IMR-90 (cell line): Measurements from ENCODE around the gene ERH. TPM values are rescaled to one million over a fixed set of nuclear protein-coding genes. Genes with fewer than 3 reads are reported as not detected.

Experiments used
- ATAC-seq: fragments of 200-7000 bp; cut with Tn5 transposase; 2 replicates; pipeline ENCODE4 v1.9.1; 2020; ENCODE audit warnings: low read depth, mild to moderate bottlenecking, moderate library complexity
- BruUV-seq: library from RNA; stranded (reverse); fragments of 400-500 nt; replicated peaks from 2 replicates; lab custom pipeline; 2021; lab: Mats Ljungman, UMichigan
- CTCF ChIA-PET: fragments of 300-600 bp; formaldehyde crosslinking; extraction: SDS; loops from one replicate; lab custom pipeline; 2021; ENCODE audit warnings: antibody characterized with exemption; lab: Yijun Ruan, JAX
- POLR2A ChIA-PET: fragments of 300-600 bp; sonication (Branson Sonifier 250); formaldehyde crosslinking; loops from one replicate; lab custom pipeline; 2022; ENCODE audit warnings: antibody characterized with exemption; ENCODE audit not compliant: unreplicated experiment; lab: Charles Lee
- DNase-seq: peaks from one replicate; pipeline ENCODE4 v3.0.0; 2013
- H2AFZ ChIP-seq: replicated peaks from 2 replicates; pipeline ENCODE3; 2013; ENCODE audit warnings: low read length, mild to moderate bottlenecking; ENCODE audit not compliant: poor library complexity
- H2AK5ac ChIP-seq: 2 replicates; pipeline ENCODE4 v1.6.1; 2013; ENCODE audit warnings: low read depth, low read length, inconsistent platforms
- H2AK9ac ChIP-seq: replicated peaks from 2 replicates; pipeline ENCODE3; 2013; ENCODE audit warnings: mild to moderate bottlenecking, low read depth, low read length, moderate library complexity; ENCODE audit not compliant: poor library complexity
- H2BK120ac ChIP-seq: 2 replicates; pipeline ENCODE4 v1.6.1; 2013; ENCODE audit warnings: low read depth, low read length, inconsistent platforms
- H2BK15ac ChIP-seq: 3 replicates; pipeline ENCODE4 v1.6.1; 2013; ENCODE audit warnings: low read depth, low read length, inconsistent platforms
- H2BK20ac ChIP-seq: 2 replicates; pipeline ENCODE4 v1.6.1; 2013; ENCODE audit warnings: low read depth, mild to moderate bottlenecking, inconsistent platforms, low read length, moderate library complexity
- H2BK5ac ChIP-seq: 2 replicates; pipeline ENCODE4 v1.6.1; 2013; ENCODE audit warnings: mild to moderate bottlenecking, low read depth, low read length, inconsistent platforms; ENCODE audit not compliant: poor library complexity, severe bottlenecking
- H3K14ac ChIP-seq: replicated peaks from 2 replicates; pipeline ENCODE4 v1.6.1; 2013; ENCODE audit warnings: low read depth, low read length, inconsistent platforms
- H3K18ac ChIP-seq: 2 replicates; pipeline ENCODE4 v1.6.1; 2013; ENCODE audit warnings: low read depth, low read length, control low read depth
- H3K23ac ChIP-seq: 2 replicates; pipeline ENCODE4 v1.6.1; 2013; ENCODE audit warnings: low read depth, low read length, inconsistent platforms
- H3K27ac ChIP-seq: 2 replicates; pipeline ENCODE4 v1.5.1; 2013; ENCODE audit warnings: mild to moderate bottlenecking, control low read depth, low read length; ENCODE audit not compliant: insufficient read depth
- H3K27me3 ChIP-seq: 2 replicates; pipeline ENCODE4 v1.6.1; 2013; ENCODE audit warnings: low read length; ENCODE audit not compliant: control insufficient read depth, insufficient read depth
- H3K36me3 ChIP-seq: 2 replicates; pipeline ENCODE4 v1.6.1; 2013; ENCODE audit warnings: low read length, mixed read lengths; ENCODE audit not compliant: control insufficient read depth, insufficient read depth
- H3K4ac ChIP-seq: 2 replicates; pipeline ENCODE4 v1.6.1; 2013; ENCODE audit warnings: low read depth, low read length, inconsistent platforms
- H3K4me1 ChIP-seq: 2 replicates; pipeline ENCODE4 v1.6.1; 2013; ENCODE audit warnings: low read length, mixed read lengths; ENCODE audit not compliant: control insufficient read depth, insufficient read depth
- H3K4me2 ChIP-seq: 2 replicates; pipeline ENCODE4 v1.6.1; 2013; ENCODE audit warnings: low read depth, mild to moderate bottlenecking, control low read depth, low read length, moderate library complexity
- H3K4me3 ChIP-seq: 2 replicates; pipeline ENCODE4 v1.5.1; 2013; ENCODE audit warnings: low read depth, mild to moderate bottlenecking, control low read depth, low read length, moderate library complexity; ENCODE audit not compliant: insufficient read depth
- H3K56ac ChIP-seq: 2 replicates; pipeline ENCODE4 v1.6.1; 2013; ENCODE audit warnings: low read length, inconsistent platforms; ENCODE audit not compliant: insufficient read depth; ENCODE audit errors: extremely low read depth
- H3K79me1 ChIP-seq, 2 experiments: 2 replicates each; pipeline ENCODE4 v1.6.1; 2013; ENCODE audit warnings: low read length in 2 of 2, inconsistent platforms in 1 of 2, low read depth in 1 of 2
- H3K9ac ChIP-seq: 2 replicates; pipeline ENCODE4 v1.6.1; 2013; ENCODE audit warnings: low read depth, low read length, control low read depth
- H3K9me1 ChIP-seq: 2 replicates; pipeline ENCODE4 v1.6.1; 2013; ENCODE audit warnings: low read length, inconsistent platforms; ENCODE audit not compliant: insufficient read depth
- H3K9me3 ChIP-seq: 2 replicates; pipeline ENCODE4 v1.6.1; 2013; ENCODE audit warnings: low read length; ENCODE audit not compliant: control insufficient read depth, insufficient read depth
- H4K20me1 ChIP-seq: 2 replicates; pipeline ENCODE4 v1.6.1; 2013; ENCODE audit warnings: low read length, inconsistent platforms; ENCODE audit not compliant: insufficient read depth
- H4K5ac ChIP-seq: 2 replicates; pipeline ENCODE4 v1.6.1; 2013; ENCODE audit warnings: mild to moderate bottlenecking, low read depth, low read length, control low read depth
- H4K8ac ChIP-seq, 2 experiments: 2 replicates each; pipeline ENCODE4 v1.6.1; 2013; ENCODE audit warnings: low read depth in 2 of 2, low read length in 2 of 2, control low read depth in 1 of 2, inconsistent platforms in 1 of 2
- H4K91ac ChIP-seq: 2 replicates; pipeline ENCODE4 v1.6.1; 2013; ENCODE audit warnings: low read depth, low read length, inconsistent platforms; ENCODE audit not compliant: insufficient read depth
- RAD21 ChIP-seq: IDR thresholded peaks from 2 replicates; pipeline ENCODE4 v1.6.1; 2012; ENCODE audit warnings: low read length, improper control_type of control experiment
- WGBS, 2 experiments: methylation state at CpG; one replicate each; pipeline versions ENCODE4 v1.1.5 to v1.1.7; 2013; ENCODE audit warnings: missing lambda C conversion rate in 2 of 2; ENCODE audit not compliant: insufficient read length in 1 of 2; ENCODE audit errors: extremely low coverage in 2 of 2; 5-methylcytosine and 5-hydroxymethylcytosine counted together
- dilution Hi-C: fragments of 300-500 bp; cut with HindIII; formaldehyde crosslinking; loops from one replicate; pipeline ENCODE4 v1.14.3; 2018; ENCODE audit warnings: low sequenced_read_pairs; ENCODE audit not compliant: unreplicated experiment
- in situ Hi-C: fragments of 300-500 bp; cut with MboI; formaldehyde crosslinking; loops from 3 replicates; pipeline ENCODE4 v1.14.3; 2019; ENCODE audit warnings: low sequenced_read_pairs, inconsistent platforms, mixed read lengths
- intact Hi-C: fragments of 100-400 bp; cut with micrococcal nuclease; formaldehyde crosslinking; loops from 2 replicates; pipeline ENCODE4 v1.10.0; 2022
- polyA plus RNA-seq, 3 experiments: library from polyadenylated mRNA; depleted of rRNA; stranded (reverse); fragments of >200 nt; gene quantifications; 2 replicates each; pipeline ENCODE4 v1.2.3, GENCODE V29; 2012; ENCODE audit warnings: low replicate concordance in 1 of 3
- total RNA-seq: library from RNA; depleted of rRNA; stranded (reverse); fragments of >200 nt; gene quantifications from 2 replicates; pipeline ENCODE4 v1.2.3, GENCODE V29; 2012
- TF ChIP-seq, protein P1 (sequence below): conservative IDR thresholded peaks from 2 replicates; pipeline ENCODE4 v1.5.1; 2012; ENCODE audit warnings: mild to moderate bottlenecking, low read depth, low read length, improper control_type of control experiment

ERH gene
- total and polyA plus RNA-seq, 2 of the 4 experiments (the other 2 are of a cell fraction): 64.2 to 150 TPM

DNA sequence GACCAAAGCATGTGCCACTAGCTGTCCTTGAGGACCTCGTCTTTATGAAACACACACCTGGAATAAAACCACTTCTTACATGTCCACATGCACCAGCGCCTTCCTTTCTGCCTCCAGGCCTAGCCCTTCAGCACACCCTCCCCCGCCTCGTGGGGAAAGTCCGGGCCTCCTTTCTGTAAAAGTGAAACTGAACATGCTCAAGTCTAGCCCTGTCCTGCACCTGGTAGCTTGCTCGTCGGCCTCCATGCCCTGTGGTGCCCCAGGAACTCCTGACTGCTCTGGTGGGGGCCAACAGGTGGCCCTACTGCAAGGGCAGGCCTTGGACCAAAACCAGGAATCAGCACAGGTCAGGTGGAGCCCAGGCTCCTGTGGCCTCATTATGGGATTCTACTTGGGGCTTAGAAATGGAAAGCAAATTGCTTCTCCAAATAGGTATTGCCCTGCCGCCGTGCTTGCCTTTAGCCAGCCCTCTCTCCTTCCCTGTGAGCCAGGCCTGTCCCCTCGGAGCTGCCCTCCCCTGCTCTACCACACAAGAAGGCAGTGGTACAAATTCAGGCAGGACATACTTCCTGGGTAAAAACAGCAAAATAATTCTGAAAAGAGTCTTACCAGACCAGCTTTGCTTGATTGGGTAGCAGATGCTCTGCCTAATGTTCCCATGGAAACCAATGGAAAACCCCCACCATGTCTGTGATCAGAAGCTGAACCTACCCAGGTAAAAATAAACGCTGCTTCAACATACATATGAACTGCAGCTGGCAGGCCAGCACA is 43.5 kb downstream of the ERH start:
- H3K14ac ChIP-seq: 0 out of 2 replicates have a peak overlapping the region, but pooled peaks have one; percentile 1
- no peak overlapping the region for H4K8ac ChIP-seq
- no peaks in the 10 kb centered on the region for H3K79me1 ChIP-seq
- ATAC-seq (no peak), DNase-seq (peak; percentile 5)
- H2BK5ac ChIP-seq: no peak overlapping the region
- peaks cover 19% of the 10 kb centered on the region for H3K27me3 ChIP-seq
- H3K9me3 ChIP-seq: no peaks in the 10 kb centered on the region
- H2BK15ac ChIP-seq: no peak overlapping the region
- H2AK9ac ChIP-seq: no peak overlapping the region
- H3K4ac ChIP-seq: no peak overlapping the region
- no peak overlapping the region for H3K4me3 ChIP-seq
- no peak overlapping the region for H3K27ac ChIP-seq
- no peak overlapping the region for H3K56ac ChIP-seq
- H3K18ac ChIP-seq: no peak overlapping the region
- no peaks in the 10 kb centered on the region for H3K36me3 ChIP-seq
- ChIA-PET CTCF (no interaction called here), POLR2A (no interaction called here)
- 72% methylated on average over 7 of the region's 11 CpGs; no CpG with 5 or more reads in 1 of the 2 experiments for WGBS, 2 experiments
- H4K20me1 ChIP-seq: no peaks in the 10 kb centered on the region
- H3K23ac ChIP-seq: no peak overlapping the region
- no peak overlapping the region for H2BK120ac ChIP-seq
- dilution Hi-C loops: no loop called here
- no peak overlapping the region for H4K5ac ChIP-seq
- no peak overlapping the region for H3K9ac ChIP-seq
- TF ChIP-seq RAD21: no peak
- TF ChIP-seq, protein P1, sequence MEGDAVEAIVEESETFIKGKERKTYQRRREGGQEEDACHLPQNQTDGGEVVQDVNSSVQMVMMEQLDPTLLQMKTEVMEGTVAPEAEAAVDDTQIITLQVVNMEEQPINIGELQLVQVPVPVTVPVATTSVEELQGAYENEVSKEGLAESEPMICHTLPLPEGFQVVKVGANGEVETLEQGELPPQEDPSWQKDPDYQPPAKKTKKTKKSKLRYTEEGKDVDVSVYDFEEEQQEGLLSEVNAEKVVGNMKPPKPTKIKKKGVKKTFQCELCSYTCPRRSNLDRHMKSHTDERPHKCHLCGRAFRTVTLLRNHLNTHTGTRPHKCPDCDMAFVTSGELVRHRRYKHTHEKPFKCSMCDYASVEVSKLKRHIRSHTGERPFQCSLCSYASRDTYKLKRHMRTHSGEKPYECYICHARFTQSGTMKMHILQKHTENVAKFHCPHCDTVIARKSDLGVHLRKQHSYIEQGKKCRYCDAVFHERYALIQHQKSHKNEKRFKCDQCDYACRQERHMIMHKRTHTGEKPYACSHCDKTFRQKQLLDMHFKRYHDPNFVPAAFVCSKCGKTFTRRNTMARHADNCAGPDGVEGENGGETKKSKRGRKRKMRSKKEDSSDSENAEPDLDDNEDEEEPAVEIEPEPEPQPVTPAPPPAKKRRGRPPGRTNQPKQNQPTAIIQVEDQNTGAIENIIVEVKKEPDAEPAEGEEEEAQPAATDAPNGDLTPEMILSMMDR: no peak
- peaks cover 7% of the 10 kb centered on the region for H3K4me1 ChIP-seq
- no peaks in the 10 kb centered on the region for H3K9me1 ChIP-seq
- H2AFZ ChIP-seq: no peak overlapping the region
- H2BK20ac ChIP-seq: no peak overlapping the region
- no peak overlapping the region for H4K91ac ChIP-seq
- no peak overlapping the region for H2AK5ac ChIP-seq
- no TSS peak for BruUV-seq
- intact Hi-C loops: no loop called here
- no peak overlapping the region for H3K4me2 ChIP-seq
- in situ Hi-C loops: loop anchor here (5.0 kb wide), 1 partner anchor 102 kb away; no protein-coding TSS in a partner anchor
